Epithelial cell of esophagus (primary cell): ENCODE results near the gene SLC6A18.
"Not testable (repeated sequence)": the region's sequence is repeated elsewhere in the genome, so short reads cannot be mapped to it uniquely, and the experiment has no call there.

ENCODE experiments used
- DNase-seq: peaks from one replicate; pipeline ENCODE4 v3.0.0; 2010; ENCODE audit warnings: low read depth
- H3K4me3 ChIP-seq: 2 replicates; pipeline ENCODE4 v1.5.1; 2011; ENCODE audit warnings: mild to moderate bottlenecking, low read length, control low read depth
- CTCF ChIP-seq: IDR thresholded peaks from 2 replicates; pipeline ENCODE4 v1.5.1; 2011; ENCODE audit warnings: low read depth, mild to moderate bottlenecking, low read length, control low read depth, inconsistent platforms; ENCODE audit not compliant: insufficient read depth; ENCODE audit errors: missing control alignments

The SLC6A18 gene

DNA sequence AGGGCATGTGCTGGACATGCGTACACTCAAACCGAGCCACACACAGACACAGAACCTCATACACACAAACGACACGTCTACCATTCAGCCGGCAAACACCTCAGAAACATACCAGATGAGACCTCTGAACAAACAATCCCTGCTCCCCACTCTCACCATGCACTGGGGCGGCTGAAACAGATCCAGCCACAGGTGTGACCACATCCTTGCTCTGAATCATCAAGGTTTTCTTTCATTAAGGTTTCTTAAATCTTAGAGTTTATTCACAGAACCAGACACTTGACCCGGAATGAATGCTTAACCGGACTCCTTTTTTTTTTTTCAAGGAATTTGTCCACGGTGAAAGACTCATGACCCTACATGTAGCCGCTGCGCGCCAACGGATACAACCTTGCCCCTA, 43.5 kb downstream of the SLC6A18 start:
- DNase-seq = no peak

GRCh38 chr5:1270426-1270825, 45.2 kb downstream of the SLC6A18 start:
- no peak for TF ChIP-seq CTCF
- no peak overlapping the region for H3K4me3 ChIP-seq
- DNase-seq = no peak

More for the DNA sequence above, 43.5 kb downstream of the SLC6A18 start:
- H3K4me3 ChIP-seq = no peak overlapping the region
- TF ChIP-seq CTCF = no peak

DNA sequence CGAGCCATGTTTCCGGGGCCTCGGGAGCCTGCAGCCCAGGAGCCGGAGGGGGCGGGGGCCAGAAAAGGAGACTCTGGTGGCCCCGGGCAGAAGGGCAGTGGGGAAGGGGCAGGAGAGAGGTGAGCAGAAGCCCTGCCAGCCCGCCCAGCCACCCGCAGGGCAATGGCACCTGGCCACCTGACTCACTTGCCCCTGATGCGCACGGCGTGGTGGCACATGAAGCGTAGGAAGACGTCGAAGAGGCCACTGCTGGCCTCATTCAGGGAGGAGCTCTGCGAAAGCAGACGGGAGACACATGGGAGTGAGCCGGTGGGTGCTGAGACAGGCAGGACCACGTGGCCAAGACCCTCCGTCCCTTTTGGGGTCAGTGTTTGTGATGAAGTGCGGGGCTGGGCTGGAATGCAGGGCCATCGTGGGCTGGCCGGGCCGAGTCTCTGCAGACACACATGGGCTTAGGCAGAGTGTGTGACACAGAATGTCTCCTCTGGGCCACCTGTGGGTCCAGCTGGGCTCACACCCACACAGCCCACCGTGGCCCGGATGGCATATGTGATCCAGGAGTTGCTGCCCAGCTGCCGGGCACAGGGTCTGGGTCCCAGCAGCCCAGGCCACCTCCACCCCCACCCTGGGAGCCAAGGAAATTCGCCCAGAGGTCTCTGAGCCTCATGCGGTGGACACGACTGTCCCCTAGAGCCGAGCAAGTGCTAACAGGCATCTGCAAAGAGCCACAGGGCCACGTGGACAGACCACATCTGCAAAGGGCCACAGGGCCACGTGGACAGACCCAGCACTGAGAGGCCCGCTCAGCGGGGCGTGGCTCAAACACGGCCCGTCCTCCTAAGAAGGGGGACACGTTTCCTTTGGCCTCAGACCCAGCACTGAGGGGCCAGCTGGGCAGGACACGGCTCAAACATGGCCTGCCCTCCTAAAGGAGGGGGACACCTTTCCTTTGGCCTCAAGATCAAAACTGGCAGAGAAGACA, 46.0 kb downstream of the SLC6A18 start:
- no peak for DNase-seq
- TF ChIP-seq CTCF = no peak
- H3K4me3 ChIP-seq = no peak overlapping the region

- no peak for TF ChIP-seq CTCF
- no peak for DNase-seq
- no peak overlapping the region for H3K4me3 ChIP-seq
These were observed 47.0 kb downstream of the SLC6A18 start for GRCh38 chr5:1272201-1272600.

DNA sequence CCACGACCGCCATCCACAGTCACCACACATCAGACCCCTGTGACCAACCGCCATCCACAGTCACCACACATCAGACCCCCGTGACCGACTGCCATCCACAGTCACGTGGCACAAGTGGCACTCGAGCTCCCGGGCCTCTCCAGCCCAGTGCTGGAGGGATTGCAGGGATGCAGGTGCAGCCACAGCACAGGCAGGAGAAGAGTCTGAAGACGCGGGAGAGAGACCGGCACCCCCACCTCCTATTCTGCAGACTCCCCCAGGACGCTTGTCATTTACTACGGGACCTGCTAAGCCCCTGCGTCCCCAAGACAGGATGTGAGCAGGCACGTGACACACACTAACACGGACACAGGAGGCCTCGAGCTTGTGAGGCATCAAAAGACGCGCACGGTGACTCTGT, 48.6 kb downstream of the SLC6A18 start:
- no peak overlapping the region for H3K4me3 ChIP-seq
- no peak for TF ChIP-seq CTCF
- DNase-seq = no peak

GRCh38 chr5:1274471-1274870, 49.3 kb downstream of the SLC6A18 start:
- H3K4me3 ChIP-seq = no peak overlapping the region
- no peak for TF ChIP-seq CTCF
- DNase-seq = no peak

GRCh38 chr5:1275397-1276391, 50.5 kb downstream of the SLC6A18 start:
- not testable (repeated sequence) for DNase-seq, H3K4me3 ChIP-seq
